ENCODE results near the gene MAD1L1. TPM values are rescaled to one million over a fixed set of nuclear protein-coding genes. Genes with fewer than 3 reads are reported as not detected.

MAD1L1 gene
- total RNA-seq, 6 experiments from 2014 or later, result 15.1 to 37.4 (median 20.5) TPM

DNA sequence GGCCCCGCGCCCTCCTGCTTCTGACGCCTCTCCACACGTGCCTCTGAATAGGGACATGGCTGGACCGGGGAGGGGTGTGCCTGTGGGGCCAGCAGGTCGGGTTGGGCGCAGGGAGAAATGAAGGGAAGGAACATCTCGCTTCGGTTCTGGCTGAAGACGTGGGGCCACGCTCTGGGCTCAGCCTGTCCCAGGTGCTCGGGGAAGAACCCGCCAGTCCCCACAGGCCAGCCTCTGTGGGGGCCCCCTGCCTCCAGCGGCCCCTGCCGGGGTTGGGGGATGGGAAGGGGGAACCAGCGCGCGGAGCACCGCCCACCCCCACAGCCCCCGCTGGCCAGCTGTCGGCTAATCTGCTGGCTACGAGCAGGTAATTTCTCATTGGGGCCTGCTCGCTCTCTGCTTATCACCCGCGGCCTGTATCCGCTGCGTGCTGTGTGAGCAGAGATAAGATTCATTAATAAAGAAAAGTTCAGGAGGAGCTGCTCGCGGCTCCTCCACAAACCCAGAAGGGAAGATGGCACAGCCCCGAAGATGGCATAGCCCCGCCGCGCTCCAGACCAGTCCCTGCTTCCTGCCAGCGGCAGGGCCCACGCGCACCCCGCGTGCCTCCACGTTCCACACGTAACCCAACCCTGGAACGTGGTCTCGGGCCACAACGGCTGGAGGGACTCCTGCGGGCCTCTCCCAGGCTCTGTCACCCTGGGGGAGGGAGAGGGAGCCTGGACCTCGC, 376.4 kb downstream of the MAD1L1 start:
- TF ChIP-seq, protein P1, sequence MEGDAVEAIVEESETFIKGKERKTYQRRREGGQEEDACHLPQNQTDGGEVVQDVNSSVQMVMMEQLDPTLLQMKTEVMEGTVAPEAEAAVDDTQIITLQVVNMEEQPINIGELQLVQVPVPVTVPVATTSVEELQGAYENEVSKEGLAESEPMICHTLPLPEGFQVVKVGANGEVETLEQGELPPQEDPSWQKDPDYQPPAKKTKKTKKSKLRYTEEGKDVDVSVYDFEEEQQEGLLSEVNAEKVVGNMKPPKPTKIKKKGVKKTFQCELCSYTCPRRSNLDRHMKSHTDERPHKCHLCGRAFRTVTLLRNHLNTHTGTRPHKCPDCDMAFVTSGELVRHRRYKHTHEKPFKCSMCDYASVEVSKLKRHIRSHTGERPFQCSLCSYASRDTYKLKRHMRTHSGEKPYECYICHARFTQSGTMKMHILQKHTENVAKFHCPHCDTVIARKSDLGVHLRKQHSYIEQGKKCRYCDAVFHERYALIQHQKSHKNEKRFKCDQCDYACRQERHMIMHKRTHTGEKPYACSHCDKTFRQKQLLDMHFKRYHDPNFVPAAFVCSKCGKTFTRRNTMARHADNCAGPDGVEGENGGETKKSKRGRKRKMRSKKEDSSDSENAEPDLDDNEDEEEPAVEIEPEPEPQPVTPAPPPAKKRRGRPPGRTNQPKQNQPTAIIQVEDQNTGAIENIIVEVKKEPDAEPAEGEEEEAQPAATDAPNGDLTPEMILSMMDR (IDR thresholded peaks at IDR 0.05), result no peak
- TF ChIP-seq POLR2A (IDR thresholded peaks at IDR 0.05), result no peak
- Histone ChIP-seq H3K9me3 (no peaks in the 10 kb centered on the region), H3K27me3 (no peaks in the 10 kb centered on the region), H3K4me3 (no peak overlapping the region), H3K4me1 (peaks cover 0 to 23% (median 7%) of the 10 kb centered on the region in 4 donors), H3K36me3 (no peaks in the 10 kb centered on the region), H3K27ac (no peak overlapping the region)
- no peak for ATAC-seq
- DNase-seq, result peak; percentile 22 to 54 (median 38)
- intact Hi-C loops (cut with DNase I), result no loop called here
- WGBS (ENCODE audit: insufficient coverage, low coverage, low lambda C conversion rate, missing lambda C conversion rate), result 89% methylated on average over 22 of the region's 45 CpGs

DNA sequence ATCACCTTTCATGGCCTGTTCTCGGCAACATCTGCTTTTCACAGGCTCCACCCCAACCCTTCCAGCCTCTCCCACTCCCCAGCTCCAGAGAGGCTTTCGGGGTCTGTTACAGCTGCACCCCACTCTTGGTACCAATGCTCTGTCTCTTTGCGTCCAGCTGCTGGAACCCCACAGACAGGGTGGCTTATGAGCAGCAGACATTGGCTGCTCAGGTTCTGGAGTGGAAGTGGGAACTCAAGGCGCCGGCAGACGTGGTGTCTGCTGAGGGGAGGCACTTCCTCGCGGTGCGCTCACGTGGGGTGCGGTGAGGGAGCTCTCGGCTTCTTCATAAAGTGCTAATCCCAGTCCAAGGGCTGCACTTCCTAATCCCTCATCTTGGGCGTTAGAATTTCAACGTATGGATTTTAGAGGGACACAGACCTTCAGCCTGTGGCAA, 377.0 kb downstream of the MAD1L1 start:
- TF ChIP-seq, protein P1 (IDR thresholded peaks at IDR 0.05), result no peak
- no peak for TF ChIP-seq POLR2A (IDR thresholded peaks at IDR 0.05)
- H3K36me3 ChIP-seq, result no peaks in the 10 kb centered on the region
- 86% methylated on average over 4 of the region's 14 CpGs for WGBS (ENCODE audit: insufficient coverage, low coverage, low lambda C conversion rate, missing lambda C conversion rate)
- H3K4me1 ChIP-seq, result peaks cover 0 to 29% (median 10%) of the 10 kb centered on the region in 4 donors
- no peak overlapping the region for H3K4me3 ChIP-seq
- no peaks in the 10 kb centered on the region for H3K9me3 ChIP-seq
- no peaks in the 10 kb centered on the region for H3K27me3 ChIP-seq
- no peak overlapping the region for H3K27ac ChIP-seq
- peak in 1 of 3 donors; percentile 24 for DNase-seq
- no peak for ATAC-seq
- intact Hi-C loops (cut with DNase I), result no loop called here

DNA sequence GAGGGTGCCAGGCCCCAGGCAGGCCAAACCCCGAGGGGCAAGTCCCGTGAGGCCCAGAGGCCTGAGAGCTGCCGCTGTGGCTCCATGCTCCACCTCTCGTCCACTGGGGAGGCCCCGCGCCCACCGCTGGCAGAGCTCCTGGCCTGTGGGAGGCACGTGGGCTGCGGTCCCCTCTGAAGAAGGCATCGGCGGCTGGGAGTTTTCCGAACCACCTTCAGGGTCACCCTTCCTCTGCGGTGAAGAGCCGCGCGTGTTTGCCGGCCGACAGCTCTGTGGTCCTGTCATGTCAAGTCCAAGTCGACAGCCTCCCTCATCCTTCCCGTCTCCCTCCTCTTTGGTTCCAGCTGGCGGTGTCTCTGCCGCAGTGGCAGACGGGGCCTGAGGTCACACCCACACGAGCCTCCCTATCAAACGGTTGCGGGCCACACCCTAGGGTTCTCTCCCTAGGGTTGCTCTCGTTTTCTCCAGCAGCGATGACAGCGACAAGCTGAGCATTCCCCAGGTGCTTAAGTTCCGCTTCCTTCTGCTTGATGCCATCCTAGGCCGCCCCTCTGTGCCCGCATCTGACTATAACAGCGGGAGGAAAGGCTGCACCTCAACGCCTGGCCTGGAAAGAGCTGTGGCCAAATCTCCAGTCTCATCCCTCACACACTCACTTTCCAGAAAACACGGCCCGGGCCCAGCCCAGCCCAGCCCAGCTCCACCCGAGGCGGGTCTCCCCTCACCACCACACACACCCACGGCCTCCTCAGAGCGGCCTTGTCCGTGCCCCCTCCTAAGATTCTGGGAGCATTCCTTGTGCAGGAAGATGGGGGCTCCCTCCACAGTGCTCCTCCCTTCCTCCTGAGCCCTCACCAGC, 377.6 kb downstream of the MAD1L1 start:
- H3K27ac ChIP-seq, result no peak overlapping the region
- ATAC-seq (no peak), DNase-seq (peak; percentile 21 to 52 (median 41))
- H3K4me1 ChIP-seq, result peaks cover 0 to 36% (median 12%) of the 10 kb centered on the region in 4 donors
- no peaks in the 10 kb centered on the region for H3K27me3 ChIP-seq
- no peaks in the 10 kb centered on the region for H3K9me3 ChIP-seq
- TF ChIP-seq, protein P1 (IDR thresholded peaks at IDR 0.05), result no peak
- no peak for TF ChIP-seq POLR2A (IDR thresholded peaks at IDR 0.05)
- no peak overlapping the region for H3K4me3 ChIP-seq
- intact Hi-C loops (cut with DNase I), result no loop called here
- H3K36me3 ChIP-seq, result no peaks in the 10 kb centered on the region
- 95% methylated on average over 14 of the region's 41 CpGs for WGBS (ENCODE audit: insufficient coverage, low coverage, low lambda C conversion rate, missing lambda C conversion rate)

DNA sequence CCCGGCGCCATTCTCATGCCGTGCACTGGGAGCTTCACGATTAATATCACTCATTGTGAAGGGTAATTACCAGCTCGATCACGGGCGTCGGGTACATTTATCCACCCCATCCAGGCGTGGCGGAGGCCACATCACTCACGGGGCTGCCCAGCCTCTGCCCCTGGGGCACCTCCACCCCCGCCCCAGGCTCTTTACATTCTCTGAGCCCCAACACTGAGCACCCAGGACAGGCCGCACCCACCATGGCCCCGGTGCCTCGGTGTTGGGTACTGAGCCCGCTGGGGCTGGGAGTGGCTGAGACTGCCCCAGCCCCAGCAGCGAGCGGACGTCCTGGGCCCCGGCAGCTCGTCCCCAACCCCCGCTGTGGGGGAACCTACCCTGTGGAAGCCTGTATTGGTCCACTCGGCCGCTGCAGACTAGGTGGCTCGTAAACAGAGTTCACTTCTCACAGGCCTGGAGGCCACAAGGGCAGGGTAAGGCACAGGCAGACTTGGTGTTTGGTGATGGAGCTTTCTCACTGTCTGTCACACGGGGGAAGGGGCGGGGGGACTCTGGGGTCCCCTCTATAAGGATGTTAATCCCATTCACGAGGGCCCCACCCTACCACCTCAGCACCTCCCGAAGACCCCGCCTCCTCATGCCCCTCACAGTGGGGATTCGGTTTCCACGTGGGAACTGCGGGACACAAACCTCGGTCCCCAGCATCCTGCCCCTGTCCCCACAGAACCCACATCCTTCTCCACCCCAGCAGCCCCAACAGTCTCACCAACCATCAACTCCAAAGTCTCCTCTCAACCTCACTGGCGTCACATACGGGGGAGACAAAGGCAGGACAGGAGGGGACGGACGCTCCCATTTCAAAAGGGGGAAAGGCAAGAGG, 378.5 kb downstream of the MAD1L1 start:
- peak; percentile 18 to 52 (median 44) for DNase-seq
- Histone ChIP-seq H3K4me3 (no peak overlapping the region), H3K27ac (peak overlapping the region in 2 of 3 donors; percentile 51 to 62), H3K9me3 (no peaks in the 10 kb centered on the region), H3K36me3 (no peaks in the 10 kb centered on the region), H3K4me1 (peaks cover 0 to 37% (median 12%) of the 10 kb centered on the region in 4 donors), H3K27me3 (no peaks in the 10 kb centered on the region)
- TF ChIP-seq, protein P1 (IDR thresholded peaks at IDR 0.05), result no peak
- TF ChIP-seq POLR2A (IDR thresholded peaks at IDR 0.05), result no peak
- WGBS (ENCODE audit: insufficient coverage, low coverage, low lambda C conversion rate, missing lambda C conversion rate), result 67% methylated on average over 8 of the region's 38 CpGs
- intact Hi-C loops (cut with DNase I), result no loop called here
- ATAC-seq, result no peak
